Activated CD8-positive, alpha-beta memory T cell treated with anti-CD3 and anti-CD28 coated beads for 1 hour (primary cell): ENCODE results near the gene VMP1.
A peak's percentile ranks its signal among the peaks of the same experiment; 100 is the strongest.
"Not testable (repeated sequence)": the region's sequence is repeated elsewhere in the genome, so short reads cannot be mapped to it uniquely, and the experiment has no call there.

Experiments used
- DNase-seq, 2 donors: peaks; one replicate each; pipeline ENCODE4 v3.0.0-alpha.2; 2020; ENCODE audit warnings: low read depth in 1 of 2; ENCODE audit errors: extremely low read depth in 1 of 2

VMP1 gene

DNA sequence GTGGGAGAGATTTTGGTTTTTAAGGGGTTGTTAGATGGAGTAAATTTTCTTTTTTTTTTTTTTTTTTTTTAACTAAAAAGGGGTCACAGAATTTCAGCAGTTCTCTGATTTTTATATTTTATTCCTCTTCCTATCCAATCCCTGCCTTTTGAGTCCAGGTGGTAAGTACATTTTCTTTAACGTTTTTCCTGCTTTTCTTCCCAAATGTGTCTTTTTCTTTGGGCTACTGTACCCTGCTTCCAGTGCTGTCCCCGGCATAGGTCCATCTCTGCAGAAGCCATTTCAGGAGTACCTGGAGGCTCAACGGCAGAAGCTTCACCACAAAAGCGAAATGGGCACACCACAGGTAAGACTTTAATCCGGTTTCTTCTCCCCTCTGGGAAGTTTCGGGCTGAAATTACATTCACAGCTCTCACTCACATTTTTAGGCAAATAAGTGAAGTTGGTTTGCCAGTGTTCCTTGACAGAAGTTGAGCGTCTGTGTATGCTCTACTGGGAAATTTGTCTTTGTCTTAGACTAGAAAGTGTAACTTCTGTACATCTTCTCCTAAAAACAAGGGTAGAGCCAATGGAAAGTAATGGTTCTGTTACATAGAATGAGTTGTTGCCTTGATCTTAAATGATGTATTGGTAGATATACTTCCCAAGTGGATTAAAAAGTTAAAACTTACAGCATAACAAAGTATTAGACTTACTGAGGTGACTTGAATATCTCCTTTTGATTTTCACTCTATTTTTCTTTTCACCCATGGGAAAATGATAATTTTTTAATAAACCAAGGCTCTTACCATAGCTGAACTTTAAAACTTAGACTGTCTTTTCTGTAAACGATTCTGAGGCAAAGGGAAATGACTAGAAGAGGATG, 130.8 kb downstream of the VMP1 start:
- DNase-seq, result no peak

DNA sequence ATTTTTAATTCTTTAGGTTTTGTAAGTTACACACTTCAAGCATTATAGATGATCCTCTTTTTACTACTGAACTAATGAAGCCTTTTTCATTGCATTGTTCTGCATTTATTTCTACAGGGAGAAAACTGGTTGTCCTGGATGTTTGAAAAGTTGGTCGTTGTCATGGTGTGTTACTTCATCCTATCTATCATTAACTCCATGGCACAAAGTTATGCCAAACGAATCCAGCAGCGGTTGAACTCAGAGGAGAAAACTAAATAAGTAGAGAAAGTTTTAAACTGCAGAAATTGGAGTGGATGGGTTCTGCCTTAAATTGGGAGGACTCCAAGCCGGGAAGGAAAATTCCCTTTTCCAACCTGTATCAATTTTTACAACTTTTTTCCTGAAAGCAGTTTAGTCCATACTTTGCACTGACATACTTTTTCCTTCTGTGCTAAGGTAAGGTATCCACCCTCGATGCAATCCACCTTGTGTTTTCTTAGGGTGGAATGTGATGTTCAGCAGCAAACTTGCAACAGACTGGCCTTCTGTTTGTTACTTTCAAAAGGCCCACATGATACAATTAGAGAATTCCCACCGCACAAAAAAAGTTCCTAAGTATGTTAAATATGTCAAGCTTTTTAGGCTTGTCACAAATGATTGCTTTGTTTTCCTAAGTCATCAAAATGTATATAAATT, 132.3 kb downstream of the VMP1 start:
- DNase-seq, result no peak

GRCh38 chr17:59840329-59841090, 133.1 kb downstream of the VMP1 start:
- DNase-seq, result no peak

DNA sequence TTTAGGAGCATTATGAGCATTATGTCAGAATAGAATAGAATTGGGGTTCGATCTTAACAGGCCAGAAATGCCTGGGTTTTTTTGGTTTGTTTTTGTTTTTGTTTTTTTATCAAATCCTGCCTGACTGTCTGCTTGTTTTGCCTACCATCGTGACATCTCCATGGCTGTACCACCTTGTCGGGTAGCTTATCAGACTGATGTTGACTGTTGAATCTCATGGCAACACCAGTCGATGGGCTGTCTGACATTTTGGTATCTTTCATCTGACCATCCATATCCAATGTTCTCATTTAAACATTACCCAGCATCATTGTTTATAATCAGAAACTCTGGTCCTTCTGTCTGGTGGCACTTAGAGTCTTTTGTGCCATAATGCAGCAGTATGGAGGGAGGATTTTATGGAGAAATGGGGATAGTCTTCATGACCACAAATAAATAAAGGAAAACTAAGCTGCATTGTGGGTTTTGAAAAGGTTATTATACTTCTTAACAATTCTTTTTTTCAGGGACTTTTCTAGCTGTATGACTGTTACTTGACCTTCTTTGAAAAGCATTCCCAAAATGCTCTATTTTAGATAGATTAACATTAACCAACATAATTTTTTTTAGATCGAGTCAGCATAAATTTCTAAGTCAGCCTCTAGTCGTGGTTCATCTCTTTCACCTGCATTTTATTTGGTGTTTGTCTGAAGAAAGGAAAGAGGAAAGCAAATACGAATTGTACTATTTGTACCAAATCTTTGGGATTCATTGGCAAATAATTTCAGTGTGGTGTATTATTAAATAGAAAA, 133.8 kb downstream of the VMP1 start:
- DNase-seq, result not testable (repeated sequence)

GRCh38 chr17:59841882-59842263, 134.4 kb downstream of the VMP1 start:
- DNase-seq, result not testable (repeated sequence)

DNA sequence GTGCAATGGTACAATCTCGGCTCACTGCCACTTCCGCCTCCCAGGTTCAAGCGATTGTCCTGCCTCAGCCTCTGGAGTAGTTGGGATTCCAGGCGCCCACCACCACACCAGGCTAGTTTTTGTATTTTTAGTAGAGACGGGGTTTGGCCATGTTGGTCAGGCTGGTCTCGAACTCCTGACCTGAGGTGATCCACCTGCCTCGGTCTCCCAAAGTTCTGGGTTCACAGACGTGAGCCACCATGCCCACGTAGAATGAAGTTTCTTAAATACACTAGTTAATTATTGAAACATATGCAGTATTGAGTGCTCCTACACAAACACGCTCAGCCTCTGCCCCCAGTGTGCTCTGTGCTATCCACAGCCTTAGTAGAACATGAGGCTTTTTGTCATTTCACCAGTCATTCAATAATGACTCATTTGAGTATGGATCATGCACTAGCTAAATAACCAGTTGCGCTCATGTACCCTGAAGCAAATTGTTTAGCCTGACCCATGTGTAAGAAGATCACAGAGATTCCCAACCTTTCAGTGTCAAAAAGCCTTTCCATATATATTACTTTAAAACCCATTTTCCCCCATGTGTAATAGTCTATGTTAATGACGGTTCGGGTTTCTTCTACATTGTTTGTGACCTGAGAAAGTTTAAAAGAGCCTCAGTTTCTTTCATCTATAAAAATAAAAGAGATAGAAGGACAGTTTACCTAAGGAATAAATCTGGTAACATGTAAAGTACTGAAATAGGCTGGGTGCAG, 135.6 kb downstream of the VMP1 start:
- DNase-seq, result peak in 1 of 2 donors; percentile 24

DNA sequence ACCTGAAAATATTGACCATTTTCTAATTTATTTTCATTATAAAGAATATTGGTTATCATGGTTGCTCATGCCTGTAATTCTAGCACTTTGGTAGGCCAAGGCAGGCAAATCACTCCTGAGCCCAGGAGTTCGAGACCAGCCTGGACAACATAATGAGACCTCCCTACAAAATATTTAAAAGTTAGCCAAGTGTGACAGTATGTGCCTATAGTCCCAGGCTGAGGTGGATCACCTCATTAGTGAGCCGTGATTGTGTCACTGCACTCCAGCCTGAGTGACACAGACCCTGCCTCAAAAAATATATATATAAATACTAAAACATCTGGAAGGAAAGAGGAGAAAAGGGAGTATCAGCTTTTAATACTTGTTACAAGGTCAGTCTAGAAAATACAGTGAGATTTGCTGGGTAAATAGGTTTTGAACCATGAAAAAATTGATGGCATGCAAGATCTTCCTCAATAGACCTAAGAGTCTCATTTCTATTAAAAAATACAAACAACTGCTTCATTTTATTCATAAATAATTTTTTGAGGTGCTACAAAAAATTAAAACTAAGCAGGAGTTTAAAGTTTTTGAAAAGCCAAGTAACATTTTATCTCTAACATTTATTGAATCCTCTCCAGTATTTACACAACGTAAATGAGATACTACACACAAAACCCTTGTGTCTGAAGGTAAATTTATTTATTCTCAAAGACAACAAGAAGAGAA, 137.6 kb downstream of the VMP1 start:
- no peak for DNase-seq

GRCh38 chr17:59845595-59846393, 138.3 kb downstream of the VMP1 start:
- no peak for DNase-seq

- no peak for DNase-seq
Observed at GRCh38 chr17:59846394-59847165, 139.1 kb downstream of the VMP1 start.

DNA sequence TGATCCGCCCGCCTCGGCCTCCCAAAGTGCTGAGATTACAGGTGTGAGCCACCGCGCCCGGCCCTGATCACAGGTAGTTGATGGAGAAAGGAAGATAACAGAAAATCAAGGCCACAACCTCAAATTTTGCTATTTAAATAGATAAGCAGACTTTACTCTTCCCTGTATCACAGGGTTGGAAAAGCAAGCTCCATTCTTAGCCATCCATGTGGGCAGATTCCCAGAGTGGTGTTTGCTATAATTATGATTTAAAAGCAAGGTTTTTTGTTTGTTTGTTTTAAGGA, 140.9 kb downstream of the VMP1 start:
- DNase-seq, result no peak

- DNase-seq, result no peak
Observed at GRCh38 chr17:59848778-59849177, 141.3 kb downstream of the VMP1 start.

DNA sequence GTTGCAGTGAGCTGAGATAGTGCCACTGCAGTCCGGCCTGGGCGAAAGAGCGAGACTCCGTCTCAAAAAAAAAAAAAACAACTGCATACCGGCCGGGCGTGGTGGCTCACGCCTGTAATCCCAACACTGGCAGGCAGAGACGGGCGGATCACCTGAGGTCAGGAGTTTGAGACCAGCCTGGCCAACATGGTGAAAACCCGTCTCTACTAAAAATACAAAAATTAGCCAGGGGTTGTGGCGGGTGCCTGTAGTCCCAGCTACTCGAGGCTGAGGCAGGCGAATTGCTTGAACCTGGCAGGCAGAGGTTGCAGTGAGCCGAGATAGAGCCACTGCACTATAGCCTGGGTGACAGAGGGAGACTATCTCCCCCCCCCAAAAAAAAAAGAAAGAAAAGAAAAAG, 142.9 kb downstream of the VMP1 start:
- DNase-seq, result not testable (repeated sequence)

DNA sequence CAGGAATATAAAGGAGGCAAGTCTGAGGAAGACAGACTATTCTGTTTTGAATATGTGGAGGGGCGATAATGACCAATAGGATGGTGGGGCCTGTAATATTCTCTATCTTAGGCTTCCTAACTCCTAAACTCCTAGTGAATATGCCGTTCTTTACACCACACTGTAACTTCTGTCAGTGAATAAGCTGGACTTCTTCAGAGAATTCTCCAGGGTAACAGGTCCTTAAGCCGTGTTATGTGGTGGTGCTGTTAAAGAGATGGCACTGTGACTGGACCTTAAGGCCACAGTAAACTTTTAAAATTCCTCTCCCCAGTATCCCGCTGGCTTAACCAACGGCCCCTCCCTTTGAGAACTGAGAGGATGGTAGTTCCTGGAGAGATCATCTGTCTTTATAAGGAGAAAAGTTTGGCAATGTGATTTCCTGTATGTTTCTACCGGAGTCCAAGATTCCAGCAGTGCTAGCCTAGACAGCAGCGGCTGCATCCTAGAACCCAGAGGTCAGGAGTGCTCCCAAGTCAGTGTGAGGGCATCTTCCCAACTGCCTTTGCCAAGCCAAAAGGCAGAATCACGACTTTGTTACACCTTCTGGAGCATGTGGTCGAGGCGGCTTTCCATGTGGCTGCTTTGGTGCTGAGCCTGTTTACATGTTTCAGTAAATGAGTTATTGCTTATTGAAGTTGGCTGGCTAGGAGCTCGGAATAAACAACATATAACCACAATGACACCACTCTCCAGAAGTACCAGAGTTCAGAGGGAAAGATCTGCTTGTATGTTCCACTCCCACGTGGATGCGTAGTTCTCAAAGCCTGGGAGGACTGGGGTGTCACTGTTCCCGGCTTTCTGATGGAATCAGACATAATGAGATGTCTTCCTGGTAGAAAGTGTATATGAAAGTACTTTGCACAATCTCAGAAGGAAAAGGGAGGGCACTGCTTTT, 144.3 kb downstream of the VMP1 start:
- no peak for DNase-seq

DNA sequence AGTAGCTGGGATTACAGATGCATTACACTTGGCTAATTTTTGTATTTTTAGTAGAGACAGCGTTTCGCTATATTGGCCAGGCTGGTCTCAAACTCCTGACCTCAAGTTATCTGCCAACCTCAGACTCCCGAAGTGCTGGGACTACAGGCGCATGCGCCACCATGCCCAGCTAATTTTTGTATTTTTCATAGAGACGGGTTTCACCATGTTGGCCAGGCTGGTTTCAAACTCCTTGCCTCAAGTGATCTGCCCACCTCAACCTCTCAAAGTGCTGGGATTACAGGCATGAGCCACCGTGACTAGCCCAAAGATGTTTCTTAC, 145.4 kb downstream of the VMP1 start:
- not testable (repeated sequence) for DNase-seq

DNA sequence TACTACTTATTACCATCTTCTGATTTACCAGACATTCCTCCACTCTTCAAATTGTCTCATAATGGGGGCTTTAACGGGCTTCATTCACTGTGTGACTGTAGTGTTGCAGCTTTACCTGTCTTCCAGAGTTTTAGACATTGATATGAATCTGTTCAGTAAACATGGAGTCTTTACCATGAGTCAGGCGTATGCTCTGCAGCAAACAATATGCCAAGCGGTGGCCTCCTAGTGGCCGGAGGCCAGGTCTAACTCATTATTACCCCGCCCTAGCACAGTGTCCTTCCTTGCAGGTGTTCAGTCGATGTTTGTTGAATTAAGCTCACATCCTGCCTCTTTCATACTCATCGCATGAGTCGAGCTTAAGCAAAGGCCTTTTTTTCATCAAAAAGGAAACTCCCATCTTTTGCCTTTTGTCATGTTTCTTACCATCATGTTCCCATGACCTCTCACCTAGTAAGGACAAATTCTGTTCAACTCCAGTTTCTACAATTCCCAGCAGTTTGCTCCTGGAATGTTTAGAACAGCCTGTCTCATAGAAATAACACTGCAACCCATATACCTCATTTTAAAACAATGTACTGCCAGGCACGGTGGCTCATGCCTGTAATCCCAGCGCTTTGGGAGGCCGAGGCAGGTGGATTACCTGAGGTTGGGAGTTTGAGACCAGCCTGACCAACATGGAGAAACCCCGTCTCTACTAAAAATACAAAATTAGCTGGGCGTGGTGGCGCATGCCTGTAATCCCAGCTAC, 145.9 kb downstream of the VMP1 start:
- no peak for DNase-seq

GRCh38 chr17:59853919-59854729, 146.7 kb downstream of the VMP1 start:
- not testable (repeated sequence) for DNase-seq
